ENCODE data around the gene IFNL2. TPM values are rescaled to one million over a fixed set of nuclear protein-coding genes. Genes with fewer than 3 reads are reported as not detected.

Gene IFNL2
- polyA plus RNA-seq, 1 donor = not detected

GRCh38 chr19:39318690-39319089, 50.5 kb downstream of the IFNL2 start:
- DNase-seq = no peak

- no peak for DNase-seq
Measured at GRCh38 chr19:39319098-39319891, 51.1 kb downstream of the IFNL2 start.

Other genes starting within 250 kb of the IFNL2 start
- 4.1 TPM for gene FBXO27, start 235.8 kb upstream of the IFNL2 start, polyA plus RNA-seq (ENCODE audit: insufficient read length)
- 0.14 TPM for gene ACP7, start 184.0 kb upstream of the IFNL2 start, polyA plus RNA-seq (ENCODE audit: insufficient read length)
- gene PAK4, start 142.6 kb upstream of the IFNL2 start, polyA plus RNA-seq (ENCODE audit: insufficient read length) = 23.0 TPM
- gene NCCRP1, start 71.4 kb upstream of the IFNL2 start, polyA plus RNA-seq (ENCODE audit: insufficient read length) = 0.26 TPM
- gene SYCN, start 64.1 kb upstream of the IFNL2 start, polyA plus RNA-seq (ENCODE audit: insufficient read length) = not detected
- not detected for gene IFNL3, start 23.4 kb upstream of the IFNL2 start, polyA plus RNA-seq (ENCODE audit: insufficient read length)
- not detected for gene IFNL4, start 19.5 kb upstream of the IFNL2 start, polyA plus RNA-seq (ENCODE audit: insufficient read length)
- not detected for gene IFNL1, start 28.0 kb downstream of the IFNL2 start, polyA plus RNA-seq (ENCODE audit: insufficient read length)
- gene LRFN1, start 52.5 kb downstream of the IFNL2 start, polyA plus RNA-seq (ENCODE audit: insufficient read length) = 0.99 TPM
- gene GMFG, start 67.6 kb downstream of the IFNL2 start, polyA plus RNA-seq (ENCODE audit: insufficient read length) = 16.6 TPM
- gene SAMD4B, start 74.0 kb downstream of the IFNL2 start, polyA plus RNA-seq (ENCODE audit: insufficient read length) = 92.8 TPM
- 38.6 TPM for gene PAF1, start 122.7 kb downstream of the IFNL2 start, polyA plus RNA-seq (ENCODE audit: insufficient read length)
- 25.5 TPM for gene MED29, start 123.0 kb downstream of the IFNL2 start, polyA plus RNA-seq (ENCODE audit: insufficient read length)
- gene ZFP36, start 138.5 kb downstream of the IFNL2 start, polyA plus RNA-seq (ENCODE audit: insufficient read length) = 60.1 TPM
- gene PLEKHG2, start 144.3 kb downstream of the IFNL2 start, polyA plus RNA-seq (ENCODE audit: insufficient read length) = 54.9 TPM
- 2,118 TPM for gene RPS16, start 167.6 kb downstream of the IFNL2 start, polyA plus RNA-seq (ENCODE audit: insufficient read length)
- gene SUPT5H, start 177.2 kb downstream of the IFNL2 start, polyA plus RNA-seq (ENCODE audit: insufficient read length) = 87.0 TPM
- gene TIMM50, start 212.4 kb downstream of the IFNL2 start, polyA plus RNA-seq (ENCODE audit: insufficient read length) = 53.7 TPM
- gene DLL3, start 230.6 kb downstream of the IFNL2 start, polyA plus RNA-seq (ENCODE audit: insufficient read length) = 0.12 TPM
- gene SELENOV, start 246.7 kb downstream of the IFNL2 start, polyA plus RNA-seq (ENCODE audit: insufficient read length) = not detected

Measured in hindlimb muscle (tissue), 1 donor.